HG03469 (cell line): ENCODE data around the gene MAPK8IP1.

Experiments
- ATAC-seq: cut with Tn5 transposase; IDR thresholded peaks from one replicate; pipeline ENCODE4 v1.9.1; 2021; ENCODE audit warnings: mild to moderate bottlenecking, moderate library complexity, moderate number of reproducible peaks; ENCODE audit not compliant: unreplicated experiment

The MAPK8IP1 gene

DNA sequence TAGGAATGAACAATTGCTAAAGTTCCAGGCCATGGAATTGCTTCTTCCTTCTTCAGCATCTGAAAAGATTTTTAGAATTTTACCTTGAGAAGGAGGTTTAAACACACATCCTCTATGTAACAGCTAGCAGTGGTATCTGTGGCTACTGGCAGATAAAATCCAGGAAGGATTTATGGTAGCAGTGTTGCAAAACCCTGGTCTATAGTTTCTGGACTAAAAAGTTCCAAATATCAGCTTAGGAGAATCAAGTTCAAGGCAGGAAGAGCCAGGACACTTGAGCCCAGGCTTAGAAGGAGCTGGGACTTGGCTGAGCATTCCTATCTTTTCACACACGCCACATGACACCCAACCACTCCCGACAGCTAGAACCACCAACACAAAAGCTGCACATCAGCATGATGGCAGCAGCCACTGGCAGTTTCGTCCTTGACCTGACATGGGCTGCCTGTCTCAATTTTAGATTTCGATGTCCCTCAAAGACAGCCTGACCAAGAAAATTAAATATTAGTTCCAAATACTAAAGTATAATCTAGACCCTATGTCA lies 51.1 kb downstream of the MAPK8IP1 start:
- no peak for ATAC-seq

DNA sequence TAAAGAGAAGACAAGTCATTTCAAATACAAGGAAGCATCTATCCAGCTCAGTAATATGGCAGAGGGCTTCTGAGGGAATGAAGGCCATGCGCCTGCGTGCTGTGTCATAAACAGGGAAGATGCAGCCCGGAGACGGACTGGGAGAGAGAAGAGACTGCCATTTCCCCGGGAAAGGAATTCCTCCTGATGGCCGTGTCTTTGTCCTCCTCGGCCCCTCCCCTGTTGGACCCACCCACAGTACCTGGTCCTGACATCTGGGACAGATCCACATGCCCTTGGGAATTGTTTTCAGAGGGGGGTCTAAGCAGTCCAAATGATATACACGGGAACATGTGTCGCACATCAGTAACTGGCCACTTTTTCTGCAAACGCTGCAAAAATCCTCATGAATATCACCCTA lies 52.5 kb downstream of the MAPK8IP1 start:
- ATAC-seq: no peak

DNA sequence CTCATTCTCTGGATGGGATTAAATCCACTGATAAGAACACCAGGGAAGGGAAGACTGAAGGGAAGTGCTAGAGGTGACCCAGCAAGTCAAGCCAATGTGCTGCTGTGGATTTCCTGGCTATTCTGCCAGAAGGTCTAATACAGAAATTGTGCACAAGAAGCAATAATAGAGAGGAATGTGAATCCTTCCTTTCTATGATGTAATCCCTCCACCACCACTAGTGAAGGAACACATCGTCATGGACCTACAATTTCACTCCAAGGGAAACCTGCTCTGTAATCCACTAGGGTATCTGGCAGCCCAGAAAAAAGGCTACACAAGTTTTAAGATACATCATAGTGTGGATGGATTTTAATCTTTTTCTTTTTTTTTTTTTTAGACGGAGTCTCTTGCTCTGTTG lies 54.4 kb downstream of the MAPK8IP1 start:
- ATAC-seq: no peak

DNA sequence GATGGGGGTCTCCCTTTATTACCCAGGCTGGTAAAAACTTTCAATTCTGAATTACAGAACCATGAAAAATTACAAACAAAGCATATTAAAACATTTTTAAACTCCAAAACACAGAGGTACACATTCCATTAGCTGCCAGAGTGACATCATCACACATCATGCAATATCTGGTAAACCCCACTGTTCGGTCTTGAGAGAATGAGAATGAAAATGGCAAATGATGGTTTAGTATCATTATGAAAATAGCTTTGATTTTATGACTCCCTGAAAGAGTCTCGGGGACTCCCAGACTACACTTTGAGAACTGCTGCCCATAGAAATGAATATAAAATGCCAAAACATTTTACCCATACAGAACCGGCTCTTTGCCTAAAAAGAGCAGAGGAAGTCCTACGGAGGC lies 55.8 kb downstream of the MAPK8IP1 start:
- ATAC-seq: no peak

DNA sequence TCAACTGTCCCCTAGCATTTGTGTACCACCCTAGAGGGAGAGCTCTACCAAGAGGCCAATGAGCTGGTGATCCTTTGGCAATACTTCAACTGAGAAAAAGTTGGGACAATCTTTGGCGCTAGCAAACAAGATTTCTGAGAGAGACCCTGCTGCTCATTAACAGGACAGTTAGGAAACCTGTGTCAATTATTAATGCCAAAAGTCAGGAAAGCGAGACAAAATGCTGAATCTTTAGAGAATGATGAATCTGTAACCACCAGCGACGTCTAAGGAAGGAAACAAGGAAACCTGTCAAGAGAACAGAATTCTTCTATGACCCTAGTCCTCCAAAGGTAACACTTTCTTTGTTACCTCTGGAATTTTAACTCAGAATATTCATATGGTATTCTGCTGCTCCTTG lies 56.9 kb downstream of the MAPK8IP1 start:
- no peak for ATAC-seq

DNA sequence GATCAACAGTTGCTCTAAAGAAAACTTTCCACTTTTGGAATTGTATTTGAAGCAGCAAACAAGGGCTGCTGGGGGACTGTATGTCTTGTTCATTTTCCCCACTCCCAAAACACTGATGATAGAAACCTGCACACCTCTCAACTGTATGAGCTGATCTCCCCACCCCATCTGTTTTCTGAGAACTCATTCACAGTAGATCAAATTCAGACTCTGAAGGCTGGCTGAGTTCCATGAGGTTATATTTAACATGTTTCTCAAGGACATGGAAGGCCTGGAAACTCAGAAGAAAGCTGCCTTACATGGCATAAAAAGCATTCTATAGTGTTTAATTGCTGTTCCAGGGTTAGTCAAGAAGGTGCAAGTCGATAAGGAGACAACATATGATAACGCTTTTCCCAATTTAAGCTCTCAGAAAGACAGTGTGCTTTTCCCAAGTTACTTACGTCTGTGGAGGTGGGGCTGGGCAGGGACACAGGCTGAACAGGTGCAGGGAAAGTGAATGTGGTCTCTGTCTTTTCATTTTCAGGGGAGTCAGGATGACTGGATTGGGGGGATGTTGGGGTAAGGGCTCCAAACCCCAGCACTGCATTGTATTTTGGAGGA lies 60.0 kb downstream of the MAPK8IP1 start:
- ATAC-seq: no peak

DNA sequence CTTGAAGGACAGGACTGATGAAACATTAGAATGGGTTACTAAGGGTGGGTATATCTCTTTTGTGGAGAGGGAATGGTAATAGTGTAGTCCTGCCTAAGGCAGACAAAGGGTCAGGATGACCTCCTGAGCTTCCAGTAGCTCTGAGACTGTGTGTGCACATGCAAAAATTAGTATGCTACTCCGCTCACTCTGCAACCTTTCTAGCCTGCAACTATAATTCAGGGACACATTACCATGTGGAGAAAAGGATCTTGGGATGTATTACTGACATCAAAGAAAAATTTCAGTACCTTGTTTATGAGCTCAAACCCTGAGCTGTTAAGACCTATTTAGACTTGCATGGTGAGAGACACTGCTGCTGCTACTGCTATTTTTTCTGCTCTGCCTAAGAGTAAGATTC lies 62.4 kb downstream of the MAPK8IP1 start:
- no peak for ATAC-seq

DNA sequence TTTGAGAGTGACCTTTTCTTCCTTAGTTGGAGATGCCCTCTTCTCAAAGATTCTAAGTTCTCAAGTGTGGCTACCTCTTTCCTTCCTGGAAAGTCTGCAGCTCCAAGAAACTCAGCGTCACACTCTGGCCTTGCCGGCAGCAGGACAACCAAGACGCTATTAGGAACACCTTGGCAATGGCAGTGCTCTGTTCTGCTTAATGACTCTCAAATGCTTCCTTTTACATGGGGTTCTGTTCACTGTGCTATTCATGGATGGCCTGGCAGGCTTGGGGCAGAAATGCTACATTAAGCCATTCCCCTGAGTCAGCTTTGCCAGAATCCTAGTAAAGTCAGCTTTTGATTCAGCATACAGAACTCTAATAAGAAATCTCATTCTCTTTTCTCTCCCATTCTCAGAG lies 62.9 kb downstream of the MAPK8IP1 start:
- no peak for ATAC-seq

DNA sequence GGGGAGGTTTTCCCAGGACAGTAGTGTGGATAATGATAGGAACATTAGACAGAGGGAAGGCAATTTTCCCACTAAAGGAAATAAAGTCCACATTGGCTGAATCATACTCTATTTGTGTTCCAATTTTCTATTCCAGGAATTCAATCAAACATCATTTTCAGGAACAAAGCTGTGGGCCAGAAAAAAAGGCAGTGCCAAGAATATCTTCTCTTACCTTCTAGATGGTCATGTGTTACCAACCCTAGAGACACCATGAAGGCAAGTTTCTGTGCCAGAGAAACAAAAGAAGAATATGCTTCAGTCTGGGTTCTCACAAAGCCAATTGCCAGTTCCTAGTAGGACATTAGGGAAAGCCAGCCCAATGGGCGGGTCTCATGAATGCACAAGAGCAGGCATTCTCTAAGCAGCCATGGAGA lies 64.5 kb downstream of the MAPK8IP1 start:
- ATAC-seq: no peak
